AG09309 (cell line): ENCODE results near the gene SRL.
"Not testable (repeated sequence)": the region's sequence is repeated elsewhere in the genome, so short reads cannot be mapped to it uniquely, and the experiment has no call there.

ENCODE experiments used
- DNase-seq: peaks from one replicate; pipeline ENCODE4 v3.0.0-alpha.2; 2010; ENCODE audit warnings: low read depth
- H3K4me3 ChIP-seq: 2 replicates; pipeline ENCODE4 v1.5.1; 2011; ENCODE audit warnings: mild to moderate bottlenecking, low read depth, low read length, moderate library complexity; ENCODE audit not compliant: control insufficient read depth
- CTCF ChIP-seq: IDR thresholded peaks from 2 replicates; pipeline ENCODE4 v1.5.1; 2011; ENCODE audit warnings: mild to moderate bottlenecking, low read depth, low read length, inconsistent platforms; ENCODE audit not compliant: insufficient read depth, control insufficient read depth; ENCODE audit errors: missing control alignments

SRL gene

GRCh38 chr16:4261557-4262172 is 19.8 kb upstream of the SRL start:
- no peak for DNase-seq
- TF ChIP-seq CTCF = peak; percentile 60
- no peak overlapping the region for H3K4me3 ChIP-seq

- no peak for DNase-seq
- H3K4me3 ChIP-seq = no peak overlapping the region
- no peak for TF ChIP-seq CTCF
Measured at GRCh38 chr16:4260360-4260759, 18.5 kb upstream of the SRL start.

- DNase-seq = no peak
- no peak for TF ChIP-seq CTCF
- H3K4me3 ChIP-seq = no peak overlapping the region
Measured at GRCh38 chr16:4257646-4258556, 16.0 kb upstream of the SRL start.

- peak overlapping the region; percentile 59 for H3K4me3 ChIP-seq
- TF ChIP-seq CTCF = no peak
- DNase-seq = peak; percentile 95
Measured at GRCh38 chr16:4253394-4254150, 11.7 kb upstream of the SRL start.

GRCh38 chr16:4253012-4253393 is 11.1 kb upstream of the SRL start:
- H3K4me3 ChIP-seq = peak overlapping the region; percentile 59
- not testable (repeated sequence) for DNase-seq

GRCh38 chr16:4249530-4250308 is 7.8 kb upstream of the SRL start:
- no peak for DNase-seq
- no peak overlapping the region for H3K4me3 ChIP-seq
- TF ChIP-seq CTCF = no peak
